Neural cell (in vitro differentiated cells): ENCODE results near the gene OTOP2. TPM values are rescaled to one million over a fixed set of nuclear protein-coding genes. Genes with fewer than 3 reads are reported as not detected.

Experiments
- H2AFZ ChIP-seq: fragments of 200-600, 300-800 bp; sonication (generic), shearing (Covaris generic); 2 replicates; pipeline ENCODE4 v1.6.0; 2014; ENCODE audit warnings: low read depth, mild to moderate bottlenecking, antibody characterized with exemption, low read length, moderate library complexity
- H3F3A ChIP-seq: fragments of 200-600 bp; shearing (Covaris generic); 2 replicates; pipeline ENCODE4 v1.6.1; 2016; ENCODE audit warnings: mild to moderate bottlenecking, moderate library complexity, mixed read lengths, antibody characterized with exemption, low read length; ENCODE audit not compliant: insufficient read depth, poor library complexity, severe bottlenecking
- H3K27ac ChIP-seq: fragments of 200-600, 300-800 bp; sonication (generic), shearing (Covaris generic); 2 replicates; pipeline ENCODE4 v1.5.1; 2014; ENCODE audit warnings: mild to moderate bottlenecking, low read length, moderate library complexity
- H3K27me3 ChIP-seq: fragments of 300-800, 200-600 bp; sonication (generic), shearing (Covaris generic); 2 replicates; pipeline ENCODE4 v1.6.0; 2014; ENCODE audit warnings: mild to moderate bottlenecking, low read depth, low read length, moderate library complexity; ENCODE audit not compliant: insufficient read depth
- H3K36me3 ChIP-seq: fragments of 300-800, 200-600 bp; sonication (generic), shearing (Covaris generic); 2 replicates; pipeline ENCODE4 v1.5.1; 2014; ENCODE audit warnings: mild to moderate bottlenecking, antibody characterized with exemption, low read length, moderate library complexity; ENCODE audit not compliant: insufficient read depth
- H3K4me2 ChIP-seq: fragments of 300-800, 200-600 bp; sonication (generic), shearing (Covaris generic); 2 replicates; pipeline ENCODE4 v1.6.0; 2014; ENCODE audit warnings: mild to moderate bottlenecking, low read length
- H3K4me3 ChIP-seq: fragments of 300-800, 200-600 bp; sonication (generic), shearing (Covaris generic); 2 replicates; pipeline ENCODE4 v1.5.1; 2014; ENCODE audit warnings: mild to moderate bottlenecking, low read length, moderate library complexity
- H3K79me2 ChIP-seq: fragments of 200-600 bp; shearing (Covaris generic); replicated peaks from 2 replicates; pipeline ENCODE4 v1.6.0; 2014; ENCODE audit warnings: mild to moderate bottlenecking, low read length, moderate library complexity; ENCODE audit not compliant: insufficient read depth
- H3K9ac ChIP-seq: fragments of 300-800, 200-600 bp; sonication (generic), shearing (Covaris generic); 2 replicates; pipeline ENCODE4 v1.6.1; 2016; ENCODE audit warnings: mild to moderate bottlenecking, low read length, mixed read lengths
- H3K9me2 ChIP-seq: fragments of 200-600 bp; shearing (Covaris generic); 2 replicates; pipeline ENCODE4 v1.6.1; 2016; ENCODE audit warnings: mild to moderate bottlenecking, low read length, mixed read lengths; ENCODE audit not compliant: insufficient read depth
- H3K9me3 ChIP-seq: fragments of 200-600, 300-800 bp; sonication (generic), shearing (Covaris generic); 2 replicates; pipeline ENCODE4 v1.6.1; 2016; ENCODE audit warnings: mild to moderate bottlenecking, mixed run types, low read length, moderate library complexity, mixed read lengths
- H4K20me1 ChIP-seq: fragments of 200-600 bp; shearing (Covaris generic); 2 replicates; pipeline ENCODE4 v1.6.1; 2016; ENCODE audit warnings: mild to moderate bottlenecking, mixed run types; ENCODE audit not compliant: insufficient read depth
- EP300 ChIP-seq: fragments of 450-650 bp; conservative IDR thresholded peaks from 2 replicates; pipeline ENCODE4 v1.6.1; 2014; ENCODE audit warnings: antibody characterized with exemption, mild to moderate bottlenecking, moderate library complexity; ENCODE audit not compliant: poor library complexity, severe bottlenecking
- EZH2 ChIP-seq: fragments of 200-600, 300-800 bp; shearing (Covaris generic), sonication (generic); IDR thresholded peaks from 2 replicates; pipeline ENCODE4 v1.6.1; 2014; ENCODE audit warnings: antibody characterized with exemption, low read length, borderline replicate concordance, mild to moderate bottlenecking; ENCODE audit not compliant: insufficient read depth, poor library complexity, severe bottlenecking
- MXI1 ChIP-seq: fragments of 450-650 bp; conservative IDR thresholded peaks from 2 replicates; pipeline ENCODE4 v1.6.1; 2014; ENCODE audit warnings: antibody characterized with exemption, mild to moderate bottlenecking; ENCODE audit not compliant: poor library complexity, severe bottlenecking
- POLR2AphosphoS5 ChIP-seq: IDR thresholded peaks from 2 replicates; pipeline ENCODE4 v1.6.1; 2012
- RAD21 ChIP-seq: fragments of 450-650 bp; conservative IDR thresholded peaks from 2 replicates; pipeline ENCODE4 v1.6.1; 2014; ENCODE audit warnings: antibody characterized with exemption, mild to moderate bottlenecking, moderate library complexity
- SMC3 ChIP-seq: fragments of 450-650 bp; conservative IDR thresholded peaks from 2 replicates; pipeline ENCODE4 v1.6.1; 2014; ENCODE audit warnings: antibody characterized with exemption, mild to moderate bottlenecking, moderate library complexity; ENCODE audit not compliant: poor library complexity
- TAF1 ChIP-seq: IDR thresholded peaks from 2 replicates; pipeline ENCODE4 v1.6.1; 2012; ENCODE audit warnings: low read depth
- polyA plus RNA-seq: library from polyadenylated mRNA; depleted of rRNA; stranded (reverse); fragments of >200 nt; gene quantifications from 2 replicates; pipeline ENCODE4 v1.2.3, GENCODE V29; 2014
- TF ChIP-seq, protein P1 (sequence below): IDR thresholded peaks from 2 replicates; pipeline ENCODE4 v1.6.1; 2012; ENCODE audit warnings: borderline replicate concordance
- TF ChIP-seq, protein P2 (sequence below): fragments of 450-650 bp; IDR thresholded peaks from 2 replicates; pipeline ENCODE4 v1.5.1; 2014; ENCODE audit warnings: antibody characterized with exemption, mild to moderate bottlenecking, moderate library complexity; ENCODE audit not compliant: poor library complexity, severe bottlenecking

OTOP2 gene
- polyA plus RNA-seq, 1 donor from 2014 or later, result not detected

DNA sequence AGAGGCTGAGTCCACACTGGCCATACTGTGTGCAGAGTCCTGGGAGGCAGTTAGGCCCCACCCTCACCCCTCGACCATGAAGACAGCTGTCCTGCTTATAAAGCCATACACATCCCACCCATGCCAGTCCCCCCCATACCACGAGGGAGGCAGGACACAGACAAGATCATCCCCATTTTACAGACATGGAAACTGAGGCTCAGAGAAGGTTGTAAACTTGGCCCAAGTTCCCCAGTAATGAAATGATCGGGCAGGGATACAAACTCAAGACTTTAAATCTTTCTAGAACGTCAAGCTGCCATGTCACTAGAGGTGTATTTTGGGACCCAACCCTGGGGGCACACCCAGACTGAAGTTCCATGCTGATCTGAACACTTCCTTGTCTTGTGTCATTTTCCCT is 32.0 kb downstream of the OTOP2 start:
- no peaks in the 10 kb centered on the region for H3K9me3 ChIP-seq
- no peaks in the 10 kb centered on the region for H3K9me2 ChIP-seq
- no peak overlapping the region for H3K9ac ChIP-seq
- no peak overlapping the region for H3K4me2 ChIP-seq
- H3K36me3 ChIP-seq, result no peaks in the 10 kb centered on the region
- H3K79me2 ChIP-seq, result no peaks in the 10 kb centered on the region
- no peaks in the 10 kb centered on the region for H3K27me3 ChIP-seq
- no peak overlapping the region for H3K4me3 ChIP-seq
- H2AFZ ChIP-seq, result no peak overlapping the region
- no peak overlapping the region for H3K27ac ChIP-seq
- TF ChIP-seq POLR2AphosphoS5, result no peak
- TF ChIP-seq, protein P1, sequence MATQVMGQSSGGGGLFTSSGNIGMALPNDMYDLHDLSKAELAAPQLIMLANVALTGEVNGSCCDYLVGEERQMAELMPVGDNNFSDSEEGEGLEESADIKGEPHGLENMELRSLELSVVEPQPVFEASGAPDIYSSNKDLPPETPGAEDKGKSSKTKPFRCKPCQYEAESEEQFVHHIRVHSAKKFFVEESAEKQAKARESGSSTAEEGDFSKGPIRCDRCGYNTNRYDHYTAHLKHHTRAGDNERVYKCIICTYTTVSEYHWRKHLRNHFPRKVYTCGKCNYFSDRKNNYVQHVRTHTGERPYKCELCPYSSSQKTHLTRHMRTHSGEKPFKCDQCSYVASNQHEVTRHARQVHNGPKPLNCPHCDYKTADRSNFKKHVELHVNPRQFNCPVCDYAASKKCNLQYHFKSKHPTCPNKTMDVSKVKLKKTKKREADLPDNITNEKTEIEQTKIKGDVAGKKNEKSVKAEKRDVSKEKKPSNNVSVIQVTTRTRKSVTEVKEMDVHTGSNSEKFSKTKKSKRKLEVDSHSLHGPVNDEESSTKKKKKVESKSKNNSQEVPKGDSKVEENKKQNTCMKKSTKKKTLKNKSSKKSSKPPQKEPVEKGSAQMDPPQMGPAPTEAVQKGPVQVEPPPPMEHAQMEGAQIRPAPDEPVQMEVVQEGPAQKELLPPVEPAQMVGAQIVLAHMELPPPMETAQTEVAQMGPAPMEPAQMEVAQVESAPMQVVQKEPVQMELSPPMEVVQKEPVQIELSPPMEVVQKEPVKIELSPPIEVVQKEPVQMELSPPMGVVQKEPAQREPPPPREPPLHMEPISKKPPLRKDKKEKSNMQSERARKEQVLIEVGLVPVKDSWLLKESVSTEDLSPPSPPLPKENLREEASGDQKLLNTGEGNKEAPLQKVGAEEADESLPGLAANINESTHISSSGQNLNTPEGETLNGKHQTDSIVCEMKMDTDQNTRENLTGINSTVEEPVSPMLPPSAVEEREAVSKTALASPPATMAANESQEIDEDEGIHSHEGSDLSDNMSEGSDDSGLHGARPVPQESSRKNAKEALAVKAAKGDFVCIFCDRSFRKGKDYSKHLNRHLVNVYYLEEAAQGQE, result no peak
- no peak for TF ChIP-seq SMC3
- no peak for TF ChIP-seq MXI1
- no peak for TF ChIP-seq RAD21
- TF ChIP-seq, protein P2, sequence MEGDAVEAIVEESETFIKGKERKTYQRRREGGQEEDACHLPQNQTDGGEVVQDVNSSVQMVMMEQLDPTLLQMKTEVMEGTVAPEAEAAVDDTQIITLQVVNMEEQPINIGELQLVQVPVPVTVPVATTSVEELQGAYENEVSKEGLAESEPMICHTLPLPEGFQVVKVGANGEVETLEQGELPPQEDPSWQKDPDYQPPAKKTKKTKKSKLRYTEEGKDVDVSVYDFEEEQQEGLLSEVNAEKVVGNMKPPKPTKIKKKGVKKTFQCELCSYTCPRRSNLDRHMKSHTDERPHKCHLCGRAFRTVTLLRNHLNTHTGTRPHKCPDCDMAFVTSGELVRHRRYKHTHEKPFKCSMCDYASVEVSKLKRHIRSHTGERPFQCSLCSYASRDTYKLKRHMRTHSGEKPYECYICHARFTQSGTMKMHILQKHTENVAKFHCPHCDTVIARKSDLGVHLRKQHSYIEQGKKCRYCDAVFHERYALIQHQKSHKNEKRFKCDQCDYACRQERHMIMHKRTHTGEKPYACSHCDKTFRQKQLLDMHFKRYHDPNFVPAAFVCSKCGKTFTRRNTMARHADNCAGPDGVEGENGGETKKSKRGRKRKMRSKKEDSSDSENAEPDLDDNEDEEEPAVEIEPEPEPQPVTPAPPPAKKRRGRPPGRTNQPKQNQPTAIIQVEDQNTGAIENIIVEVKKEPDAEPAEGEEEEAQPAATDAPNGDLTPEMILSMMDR, result no peak
- no peak for TF ChIP-seq EP300
- TF ChIP-seq TAF1, result no peak
- no peak for TF ChIP-seq EZH2
- H3F3A ChIP-seq, result no peaks in the 10 kb centered on the region
- no peaks in the 10 kb centered on the region for H4K20me1 ChIP-seq

DNA sequence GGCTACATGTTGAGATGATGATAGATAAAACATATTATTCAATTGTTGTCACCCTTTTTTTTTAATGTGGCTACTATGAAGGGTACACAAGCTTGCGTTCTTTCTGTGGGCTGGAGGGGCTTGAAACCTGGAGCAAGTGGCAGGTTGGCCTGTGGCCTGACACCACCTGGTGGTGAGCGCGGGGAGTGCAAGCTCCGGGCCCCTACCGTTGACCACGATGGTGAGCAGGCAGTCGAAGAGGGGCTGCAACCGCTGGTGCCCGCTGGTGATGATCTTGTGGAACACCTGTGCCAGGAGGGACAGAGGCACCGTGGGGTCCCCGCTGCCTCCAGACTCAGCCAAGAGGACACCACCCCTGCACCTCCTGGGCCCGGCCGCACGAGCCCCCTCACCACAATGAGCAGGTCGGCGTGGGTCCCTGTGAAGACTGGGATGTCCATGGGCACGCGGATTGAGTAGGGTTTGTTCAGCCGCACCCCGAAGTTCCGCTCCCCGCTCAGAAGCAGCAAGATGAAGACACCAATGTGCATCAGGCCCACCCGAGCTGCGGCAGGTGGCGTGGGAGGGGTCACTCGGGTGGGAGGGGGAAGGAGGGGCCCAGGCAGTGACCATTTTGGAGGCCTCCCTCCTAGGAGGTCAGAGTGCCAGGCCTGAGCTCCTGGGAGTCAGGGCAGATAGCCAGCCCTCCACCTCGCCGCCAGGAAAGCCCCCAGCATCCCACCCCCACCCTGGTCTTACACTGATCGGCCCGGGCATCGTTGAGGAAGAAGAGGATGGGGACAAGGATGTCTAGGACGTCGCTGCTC is 34.1 kb downstream of the OTOP2 start:
- H3K36me3 ChIP-seq, result no peaks in the 10 kb centered on the region

More for the DNA sequence above, 34.1 kb downstream of the OTOP2 start:
- no peak overlapping the region for H3K9ac ChIP-seq
- no peak overlapping the region for H3K4me3 ChIP-seq
- no peak overlapping the region for H3K27ac ChIP-seq
- H3K79me2 ChIP-seq, result no peaks in the 10 kb centered on the region
- no peak overlapping the region for H3K4me2 ChIP-seq
- H2AFZ ChIP-seq, result no peak overlapping the region
- no peaks in the 10 kb centered on the region for H3K9me3 ChIP-seq
- no peaks in the 10 kb centered on the region for H3K27me3 ChIP-seq
- no peaks in the 10 kb centered on the region for H4K20me1 ChIP-seq
- H3K9me2 ChIP-seq, result no peaks in the 10 kb centered on the region
- no peaks in the 10 kb centered on the region for H3F3A ChIP-seq
- TF ChIP-seq TAF1 (no peak), MXI1 (no peak), POLR2AphosphoS5 (no peak), SMC3 (peak; percentile 82), RAD21 (peak; percentile 74), EZH2 (no peak), EP300 (no peak)
- TF ChIP-seq, protein P2, result peak; percentile 84
- TF ChIP-seq, protein P1, result no peak
